ENCODE data around the gene TRIM65.
A peak's percentile ranks its signal among the peaks of the same experiment; 100 is the strongest.

Gene TRIM65, protein sequence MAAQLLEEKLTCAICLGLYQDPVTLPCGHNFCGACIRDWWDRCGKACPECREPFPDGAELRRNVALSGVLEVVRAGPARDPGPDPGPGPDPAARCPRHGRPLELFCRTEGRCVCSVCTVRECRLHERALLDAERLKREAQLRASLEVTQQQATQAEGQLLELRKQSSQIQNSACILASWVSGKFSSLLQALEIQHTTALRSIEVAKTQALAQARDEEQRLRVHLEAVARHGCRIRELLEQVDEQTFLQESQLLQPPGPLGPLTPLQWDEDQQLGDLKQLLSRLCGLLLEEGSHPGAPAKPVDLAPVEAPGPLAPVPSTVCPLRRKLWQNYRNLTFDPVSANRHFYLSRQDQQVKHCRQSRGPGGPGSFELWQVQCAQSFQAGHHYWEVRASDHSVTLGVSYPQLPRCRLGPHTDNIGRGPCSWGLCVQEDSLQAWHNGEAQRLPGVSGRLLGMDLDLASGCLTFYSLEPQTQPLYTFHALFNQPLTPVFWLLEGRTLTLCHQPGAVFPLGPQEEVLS

DNA sequence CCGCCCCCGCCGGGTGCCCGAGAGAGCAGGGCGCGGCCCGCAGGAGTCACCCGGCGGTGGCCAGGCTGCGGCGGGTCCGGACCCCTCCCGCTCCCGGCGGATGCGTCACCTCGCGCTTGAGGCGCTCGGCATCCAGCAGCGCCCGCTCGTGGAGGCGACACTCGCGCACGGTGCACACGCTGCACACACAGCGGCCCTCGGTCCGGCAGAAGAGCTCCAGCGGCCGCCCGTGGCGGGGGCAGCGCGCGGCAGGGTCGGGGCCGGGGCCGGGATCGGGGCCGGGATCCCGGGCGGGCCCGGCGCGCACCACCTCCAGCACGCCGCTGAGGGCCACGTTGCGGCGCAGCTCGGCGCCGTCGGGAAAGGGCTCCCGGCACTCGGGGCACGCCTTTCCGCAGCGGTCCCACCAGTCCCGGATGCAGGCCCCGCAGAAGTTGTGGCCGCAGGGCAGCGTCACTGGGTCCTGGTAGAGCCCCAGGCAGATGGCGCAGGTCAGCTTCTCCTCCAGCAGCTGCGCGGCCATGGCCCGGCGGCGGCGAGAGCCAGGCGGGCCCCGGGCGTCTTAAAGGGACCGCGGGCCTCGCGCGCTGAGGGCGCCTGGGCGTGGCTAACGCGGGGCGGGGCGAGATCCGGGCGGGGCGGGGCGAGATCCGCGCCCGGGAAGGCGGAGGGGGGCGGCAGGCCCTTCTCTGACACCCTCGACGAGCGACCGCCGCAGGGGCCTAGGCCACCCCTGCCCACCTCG lies at the start of gene TRIM65:
TRIM65 (minus strand) TSS at position 537 of the 745 bp plus-strand sequence; CDS start at position 523, 14 bp downstream.
- peak; percentile 66 for DNase-seq (ENCODE audit: low read depth)

GRCh38 chr17:75945211-75945610 lies 48.5 kb upstream of the TRIM65 start:
- DNase-seq (ENCODE audit: low read depth), result no peak

GRCh38 chr17:75943491-75943890 lies 46.7 kb upstream of the TRIM65 start:
- no peak for DNase-seq (ENCODE audit: low read depth)

GRCh38 chr17:75942473-75942872 lies 45.7 kb upstream of the TRIM65 start:
- no peak for DNase-seq (ENCODE audit: low read depth)

GRCh38 chr17:75941442-75941819 lies 44.7 kb upstream of the TRIM65 start:
- no peak for DNase-seq (ENCODE audit: low read depth)

DNA sequence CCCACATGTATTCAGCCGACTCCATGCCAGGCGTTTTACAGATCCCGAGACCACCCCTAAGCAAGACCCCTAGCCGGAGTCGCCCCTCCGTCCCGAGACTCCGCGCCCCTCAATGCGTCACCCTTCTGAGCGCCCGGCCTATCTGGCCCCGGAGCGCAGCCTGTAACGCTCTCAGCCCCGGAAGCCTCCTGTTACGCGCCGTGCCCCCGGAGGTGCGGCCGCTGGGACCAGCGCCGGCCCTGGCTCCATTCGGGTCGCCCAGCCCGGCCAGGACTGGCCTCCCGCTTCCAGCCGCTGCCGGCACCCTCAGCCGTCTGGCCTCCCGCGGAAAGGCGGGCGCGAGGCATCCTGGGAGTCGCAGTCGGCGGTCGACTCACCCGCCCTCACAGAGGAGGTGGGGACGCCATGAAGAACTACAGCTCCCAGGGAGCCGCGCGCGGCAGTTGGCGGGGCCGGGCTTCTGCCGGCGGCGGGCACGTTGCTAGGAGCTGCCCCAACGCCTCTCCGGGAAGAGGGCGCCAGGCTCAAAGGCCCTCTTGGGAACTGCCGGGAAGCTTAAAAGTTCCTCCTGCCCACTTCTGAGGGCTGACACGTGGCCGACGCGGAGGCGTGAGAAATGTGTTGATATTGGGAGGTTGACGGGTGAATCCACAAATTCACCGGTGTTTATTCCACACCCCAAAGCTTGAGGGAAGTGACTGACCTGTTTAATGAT lies 44.1 kb upstream of the TRIM65 start, which contains the start of gene FBF1:
FBF1 (minus strand) TSS at position 316 of the 715 bp plus-strand sequence. CDS start 2,893 bp downstream, outside the sequence.
- DNase-seq (ENCODE audit: low read depth), result peak; percentile 80

- DNase-seq (ENCODE audit: low read depth), result no peak
Measured at GRCh38 chr17:75937652-75938051, 40.9 kb upstream of the TRIM65 start.

- DNase-seq (ENCODE audit: low read depth), result no peak
Measured at GRCh38 chr17:75933808-75934207, 37.1 kb upstream of the TRIM65 start.

DNA sequence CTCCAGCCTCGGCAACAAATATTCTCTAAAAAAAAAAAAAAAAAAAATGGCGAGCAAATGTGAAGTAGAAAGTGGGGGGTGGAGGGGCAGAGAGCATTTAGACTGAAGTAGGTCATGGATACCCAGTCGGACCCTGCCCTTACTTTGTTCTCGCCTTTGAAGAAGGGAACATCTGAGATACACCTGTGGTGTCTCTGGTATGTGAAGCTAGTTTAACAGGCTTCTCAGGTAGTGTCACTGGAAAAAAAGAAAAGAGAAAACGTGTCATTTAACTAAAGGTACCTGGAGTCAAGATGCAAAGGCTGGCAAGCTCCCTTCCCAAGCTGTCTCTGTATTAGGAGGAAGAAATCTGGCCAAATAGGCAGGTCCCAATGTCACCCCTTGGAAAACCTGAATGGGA lies 36.1 kb upstream of the TRIM65 start:
- no peak for DNase-seq (ENCODE audit: low read depth)

- DNase-seq (ENCODE audit: low read depth), result no peak
Measured at GRCh38 chr17:75931062-75931461, 34.3 kb upstream of the TRIM65 start.

DNA sequence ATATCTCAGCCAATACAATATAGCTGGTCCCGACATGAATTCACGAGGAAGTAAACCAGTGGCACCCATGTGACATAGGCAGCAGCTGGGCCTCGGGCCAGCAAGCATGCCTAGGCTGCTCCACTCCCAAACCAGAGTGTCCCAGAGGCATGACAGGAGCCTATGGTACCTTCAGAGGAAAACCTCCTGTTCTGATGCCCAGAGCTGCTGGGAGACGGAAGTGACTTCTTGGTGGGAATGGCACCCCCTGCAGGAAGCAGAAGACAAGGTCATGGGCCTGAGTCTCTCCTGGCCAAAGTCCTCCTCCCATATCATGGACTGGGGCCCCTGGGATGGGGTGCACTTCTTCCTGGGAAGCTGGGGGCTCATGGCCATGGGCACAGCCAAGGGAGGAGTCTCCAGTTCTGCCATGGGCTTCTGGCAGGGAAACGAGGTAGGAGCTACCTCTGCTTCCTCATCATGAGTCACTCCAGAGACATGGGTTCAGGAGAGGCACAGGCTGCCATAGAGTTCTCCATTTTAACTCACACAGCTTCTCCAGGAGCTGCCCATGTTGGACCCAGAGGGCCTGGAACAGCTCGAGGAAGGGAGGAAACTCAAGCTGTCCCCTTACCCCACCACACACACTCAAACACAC lies 30.7 kb upstream of the TRIM65 start:
- no peak for DNase-seq (ENCODE audit: low read depth)

- no peak for DNase-seq (ENCODE audit: low read depth)
Measured at GRCh38 chr17:75926456-75926855, 29.7 kb upstream of the TRIM65 start.

DNA sequence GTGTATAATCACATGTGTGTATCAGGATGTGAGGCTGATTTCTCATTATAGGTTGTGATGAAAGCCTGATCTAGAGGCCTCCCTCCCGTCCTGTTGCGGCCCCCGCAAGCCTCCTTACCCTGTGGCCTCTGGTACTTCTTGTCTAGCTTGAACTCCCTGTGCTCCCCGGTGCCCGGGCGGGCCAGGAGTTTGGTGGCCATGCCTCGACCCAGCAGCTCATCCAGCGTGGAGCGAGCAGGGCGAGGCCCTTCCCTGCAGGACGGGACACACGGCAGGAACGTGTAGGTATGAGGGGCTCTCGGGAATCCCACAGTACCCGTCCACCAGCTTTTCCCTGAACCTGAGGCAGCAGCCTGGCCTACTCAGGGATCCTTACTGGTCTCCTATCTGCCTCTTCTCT lies 29.2 kb upstream of the TRIM65 start:
- no peak for DNase-seq (ENCODE audit: low read depth)

- no peak for DNase-seq (ENCODE audit: low read depth)
Measured at GRCh38 chr17:75925103-75925502, 28.4 kb upstream of the TRIM65 start.

DNA sequence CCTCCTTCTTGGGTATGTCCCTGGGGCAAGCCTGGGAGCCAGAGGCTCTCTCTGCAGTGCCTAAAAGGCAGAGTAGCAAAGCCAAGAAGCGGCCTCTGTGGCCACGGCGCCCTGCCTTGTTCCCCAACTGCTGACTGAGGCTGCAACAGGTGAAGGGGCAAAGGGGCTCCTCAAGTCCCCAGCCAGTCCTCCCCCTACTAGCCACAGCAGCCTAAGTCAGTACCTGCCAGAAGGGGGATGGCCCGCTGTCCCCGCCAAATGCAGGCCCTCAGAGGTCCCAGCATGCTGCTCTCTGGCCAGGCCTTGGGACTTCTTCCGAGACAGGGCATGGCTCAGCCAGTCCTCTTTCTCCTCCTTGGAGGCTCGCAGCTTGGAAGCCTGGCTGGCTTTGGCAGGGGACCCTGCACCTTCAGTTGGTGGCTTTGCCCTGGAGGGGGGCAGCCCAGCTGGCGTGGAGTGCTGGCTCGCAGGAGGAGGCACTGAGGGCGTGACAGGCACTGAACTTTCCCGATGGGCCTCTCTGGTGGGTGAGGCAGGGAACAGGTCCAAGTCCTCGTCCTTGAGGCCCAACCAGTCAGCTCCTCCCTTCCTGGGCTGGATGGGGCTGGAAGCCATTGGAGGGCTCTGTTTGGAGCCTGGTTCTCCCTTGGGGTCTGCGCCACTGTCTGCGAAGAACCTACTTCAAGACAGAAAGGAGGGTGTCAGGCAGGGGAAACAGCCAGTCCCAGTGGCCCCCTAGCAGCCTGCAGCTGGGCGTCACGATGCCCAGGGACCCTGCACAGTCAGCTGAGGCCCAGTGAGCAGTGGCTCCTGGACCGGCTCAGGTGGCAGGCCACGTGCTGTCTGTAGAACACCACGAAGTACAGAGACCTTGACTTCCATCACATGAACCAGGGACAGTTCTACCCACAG lies 26.5 kb upstream of the TRIM65 start:
- DNase-seq (ENCODE audit: low read depth), result no peak

DNA sequence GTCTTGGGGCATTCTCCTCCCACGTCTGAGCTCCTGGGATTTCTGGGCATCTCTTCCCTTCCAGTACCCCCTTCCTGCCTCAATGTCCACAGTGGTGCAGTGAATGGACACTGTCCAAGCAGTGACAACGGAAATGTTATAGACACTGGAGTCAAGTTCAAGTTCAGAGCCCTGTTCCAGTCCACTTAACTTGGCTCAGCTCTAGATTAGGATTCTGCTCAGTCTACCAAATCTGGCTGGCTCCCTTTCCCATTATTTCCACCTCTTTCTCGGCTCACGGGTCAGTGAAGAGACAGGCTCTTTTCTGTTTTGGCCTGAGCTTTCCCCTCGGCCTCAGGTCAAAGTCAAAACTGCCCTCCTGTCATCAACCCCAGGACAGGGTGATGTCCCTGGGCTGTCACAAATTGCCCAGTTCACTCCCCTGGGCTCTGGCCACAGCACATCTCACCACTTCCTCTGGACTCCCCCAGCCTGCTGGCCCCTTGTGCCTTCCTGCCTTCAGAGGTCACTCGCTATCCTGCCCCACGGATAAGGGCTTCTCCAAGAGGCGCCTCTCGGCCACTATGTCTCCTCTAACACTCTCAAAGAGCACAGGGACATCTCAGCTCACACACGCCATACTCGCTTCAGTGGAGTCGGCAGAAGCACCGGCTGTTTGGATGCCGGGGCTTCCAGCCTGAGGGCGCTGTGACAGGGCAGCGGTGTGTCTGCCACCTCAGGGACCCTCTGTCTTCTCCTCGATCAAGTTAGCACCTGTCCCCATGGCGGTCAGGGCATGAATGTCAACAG lies 25.6 kb upstream of the TRIM65 start:
- no peak for DNase-seq (ENCODE audit: low read depth)

GRCh38 chr17:75921596-75921995 lies 24.8 kb upstream of the TRIM65 start:
- DNase-seq (ENCODE audit: low read depth), result no peak

- DNase-seq (ENCODE audit: low read depth), result no peak
Measured at GRCh38 chr17:75920045-75920560, 23.4 kb upstream of the TRIM65 start.

DNA sequence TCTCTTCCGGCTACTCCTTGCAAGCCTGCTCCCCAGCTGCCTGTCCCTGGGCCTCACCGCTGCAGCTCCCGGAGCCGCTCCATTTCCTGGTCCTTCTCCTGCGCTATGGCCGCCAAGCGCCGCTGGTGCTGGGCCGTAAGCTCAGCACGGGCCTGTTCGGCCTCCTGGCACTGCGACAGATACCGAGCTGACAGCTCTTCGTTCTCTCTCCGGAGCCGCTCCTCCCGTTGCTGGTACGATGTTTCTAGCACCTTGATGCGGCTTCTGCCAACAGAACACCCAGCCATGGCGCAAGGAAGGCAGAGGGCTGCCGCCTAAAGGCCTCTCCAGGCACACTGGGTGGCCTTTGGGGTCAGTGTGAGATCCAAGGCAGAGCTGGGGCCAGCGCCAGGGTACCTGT lies 22.9 kb upstream of the TRIM65 start:
- DNase-seq (ENCODE audit: low read depth), result no peak
